ENCODE measurements around the gene PRKG1. TPM values are rescaled to one million over a fixed set of nuclear protein-coding genes. Genes with fewer than 3 reads are reported as not detected.

Gene PRKG1
- total and polyA plus RNA-seq, 2 experiments from 2014 or later: 18.2 to 21.1 TPM

- Histone ChIP-seq H3K4me3 (no peak overlapping the region), H4K20me1 (replicated peaks; ENCODE audit: insufficient read depth) (no peaks in the 10 kb centered on the region)
- H3K27ac Mint-ChIP-seq: no peak overlapping the region
Observed at GRCh38 chr10:51792678-51793077, 718.4 kb downstream of the PRKG1 start.

More at GRCh38 chr10:51792678-51793077, 718.4 kb downstream of the PRKG1 start:
- no peaks in the 10 kb centered on the region for H3K36me3 Mint-ChIP-seq (ENCODE audit: low read depth)
- H3K9me3 Mint-ChIP-seq: peaks cover 5% of the 10 kb centered on the region; the same call in 1 of the 3 replicates
- ATAC-seq (no peak), DNase-seq (ENCODE audit: low spot score) (no peak)
- Histone ChIP-seq H3K79me2 (replicated peaks; ENCODE audit: insufficient read depth) (no peaks in the 10 kb centered on the region), H3K36me3 (ENCODE audit: insufficient read depth) (no peaks in the 10 kb centered on the region), H2AFZ (no peak overlapping the region), H3F3A (replicated peaks; ENCODE audit: low read depth) (no peaks in the 10 kb centered on the region), H3K27ac (ENCODE audit: low read depth) (no peak overlapping the region), H3K9me2 (ENCODE audit: insufficient read depth) (no peaks in the 10 kb centered on the region), H3K4me1 (ENCODE audit: insufficient read depth) (no peaks in the 10 kb centered on the region), H3K27me3 (ENCODE audit: insufficient read depth) (no peaks in the 10 kb centered on the region), H3K4me2 (no peak overlapping the region)
- H3K27me3 Mint-ChIP-seq (ENCODE audit: insufficient read depth, low read depth, poor library complexity): peaks cover 2% of the 10 kb centered on the region
- no peak overlapping the region for H3K4me3 Mint-ChIP-seq
- TF ChIP-seq CREB1 (CRISPR knock-in tag; IDR thresholded peaks at IDR 0.05; ENCODE audit: low read depth): no peak
- no peak for TF ChIP-seq ZNF462 (CRISPR knock-in tag; IDR thresholded peaks at IDR 0.05)
- no peak for TF ChIP-seq EZH2 (IDR thresholded peaks at IDR 0.05; ENCODE audit: low read depth, unreplicated experiment)
- TF ChIP-seq ZNF114 (CRISPR knock-in tag; IDR thresholded peaks at IDR 0.05): no peak
- TF ChIP-seq REST (IDR thresholded peaks at IDR 0.05; ENCODE audit: unreplicated experiment): no peak
- TF ChIP-seq CTCF (conservative IDR thresholded peaks at IDR 0.05; ENCODE audit: low read depth in 2 of 2): no peak
- no peaks in the 10 kb centered on the region for H3K4me1 Mint-ChIP-seq

All from GM23338 (cell line).